ENCODE measurements around the gene CD40. TPM values are rescaled to one million over a fixed set of nuclear protein-coding genes. Genes with fewer than 3 reads are reported as not detected.

CD40 gene
- total and polyA plus RNA-seq, 2 of the 8 experiments (the other 6 are each of a cell fraction or from before 2014, with no cell fraction given): 14.5 to 18.8 TPM

DNA sequence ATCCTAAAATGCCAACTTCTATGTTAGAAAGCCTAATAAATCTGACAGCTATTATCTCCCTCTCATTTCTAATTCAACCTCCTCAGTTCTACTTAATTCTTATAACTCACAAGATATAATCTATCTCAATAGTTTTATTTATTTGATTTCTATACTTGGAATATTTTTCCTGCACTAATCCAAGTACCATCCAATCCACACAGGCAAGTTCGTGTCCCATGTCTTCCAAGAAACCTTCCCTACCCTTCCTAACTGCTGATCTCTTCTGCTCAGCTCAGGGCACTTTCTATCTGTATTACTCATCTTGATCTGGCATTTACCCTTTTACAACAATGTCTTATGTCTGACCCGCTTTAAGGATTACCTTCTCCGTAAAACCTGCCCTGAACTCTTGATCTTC, 46.5 kb upstream of the CD40 start:
- DNase-seq (ENCODE audit: low read depth in 1 of 2, low spot score in 2 of 2): no peak
- H3K4me3 ChIP-seq (ENCODE audit: extremely low read depth in 1 of 4, insufficient read depth in 2 of 4, low read depth in 3 of 4, low read length in 4 of 4): no peak overlapping the region
- no peaks in the 10 kb centered on the region for H3K27me3 ChIP-seq (replicated peaks in 1 of 4; ENCODE audit: control insufficient read depth in 3 of 4, extremely low read depth in 1 of 4, insufficient read depth in 3 of 4, low read length in 3 of 4)
- H4K8ac ChIP-seq (ENCODE audit: extremely low read depth, insufficient read depth, low read length): no peak overlapping the region
- no peak overlapping the region for H4K5ac ChIP-seq (ENCODE audit: insufficient read length, low read depth, low read length)
- ChIA-PET POLR2A (ENCODE audit: partially characterized antibody) (interaction anchor here (0.7 to 1.4 kb wide), 3 partner anchors 16 to 496 kb away, joined by 3 read pairs; no protein-coding TSS in a partner anchor), CTCF (ENCODE audit: partially characterized antibody) (interaction anchor here (3.5 kb wide), 1 partner anchor 14 kb away, joined by 11 read pairs; no protein-coding TSS in a partner anchor)
- 85% methylated on average over 3 of the region's 3 CpGs; no CpG with 5 or more reads in 1 of the 2 experiments for WGBS, 2 experiments (ENCODE audit: extremely low coverage in 1 of 2, insufficient coverage in 1 of 2, insufficient read length in 1 of 2, insufficient replicate concordance in 2 of 2, low coverage in 1 of 2, low lambda C conversion rate in 2 of 2, missing lambda C conversion rate in 1 of 2)
- H3K23me2 ChIP-seq (ENCODE audit: low read depth, low read length): no peaks in the 10 kb centered on the region; the same call in 1 of the 2 replicates
- H3K4me1 ChIP-seq (replicated peaks in 1 of 4; ENCODE audit: control insufficient read depth in 3 of 4, insufficient read depth in 4 of 4, low read length in 3 of 4): peaks cover 7 to 14% (median 7%) of the 10 kb centered on the region in 4 experiments; a peak in 5 of 7 replicates
- 0 out of 2 replicates have a peak overlapping the region, but pooled peaks have one; percentile 48 for H2BK20ac ChIP-seq (ENCODE audit: low read length)
- no peak overlapping the region for H3K4me2 ChIP-seq (ENCODE audit: insufficient read depth in 1 of 2, low read depth in 2 of 2, low read length in 2 of 2)
- no peak overlapping the region for H2AFZ ChIP-seq (ENCODE audit: low read length)
- H3K4ac ChIP-seq (replicated peaks; ENCODE audit: insufficient read length, low read depth, low read length): no peak overlapping the region
- no peaks in the 10 kb centered on the region; the same call in 1 of the 2 replicates for H3K79me1 ChIP-seq (ENCODE audit: low read depth, low read length)
- peaks cover 0 to 11% of the 10 kb centered on the region in 2 experiments; a peak in 1 of 4 replicates for H3K79me2 ChIP-seq (ENCODE audit: control insufficient read depth in 1 of 2, insufficient read depth in 2 of 2, low read length in 2 of 2)
- H2BK5ac ChIP-seq (ENCODE audit: low read depth, low read length): 0 out of 2 replicates have a peak overlapping the region, but pooled peaks have one; percentile 28
- no peak overlapping the region for H3K18ac ChIP-seq (ENCODE audit: extremely low read depth, low read length)
- H2BK12ac ChIP-seq (ENCODE audit: low read depth, low read length): no peak overlapping the region
- H4K20me1 ChIP-seq (replicated peaks in 1 of 2; ENCODE audit: control insufficient read depth in 1 of 2, insufficient read depth in 2 of 2, low read length in 2 of 2): peaks cover 3 to 8% of the 10 kb centered on the region in 2 experiments
- no peak overlapping the region for H3K14ac ChIP-seq (ENCODE audit: insufficient read length)
- H2BK120ac ChIP-seq (replicated peaks; ENCODE audit: low read depth, low read length): peak overlapping the region; percentile 40
- no peak overlapping the region for H3K27ac ChIP-seq (ENCODE audit: low read depth, low read length)
- no peak overlapping the region for H4K91ac ChIP-seq (replicated peaks; ENCODE audit: insufficient read length, low read length)
- no peak overlapping the region for H3K23ac ChIP-seq (ENCODE audit: insufficient read length)
- no peaks in the 10 kb centered on the region for H3K9me3 ChIP-seq (ENCODE audit: insufficient read depth in 2 of 2, low read depth in 1 of 2, low read length in 1 of 2)
- H3K36me3 ChIP-seq (ENCODE audit: control insufficient read depth in 2 of 4, insufficient read depth in 4 of 4, low read length in 3 of 4): peaks cover 3 to 37% (median 22%) of the 10 kb centered on the region in 4 experiments; a peak in 7 of 8 replicates
- TF ChIP-seq SP1 (IDR thresholded peaks at IDR 0.05; ENCODE audit: low read depth, low read length) (peak; percentile 26; the same call in 1 of the 2 replicates), GABPA (IDR thresholded peaks at IDR 0.05; ENCODE audit: borderline replicate concordance, insufficient read depth, low read length) (no peak), SAP30 (IDR thresholded peaks at IDR 0.05; ENCODE audit: insufficient read depth, insufficient replicate concordance, low read length) (no peak)
- FAIRE-seq: no peak
- no peak overlapping the region for H3K9ac ChIP-seq (replicated peaks in 1 of 4; ENCODE audit: extremely low read depth in 1 of 4, low read depth in 3 of 4, low read length in 3 of 4)
- no peak overlapping the region for H2BK15ac ChIP-seq (ENCODE audit: low read length)
- no peak overlapping the region; the same call in 1 of the 2 replicates for H2AK5ac ChIP-seq (ENCODE audit: low read depth, low read length)
- H3K56ac ChIP-seq (replicated peaks; ENCODE audit: insufficient read length, low read depth, low read length): no peak overlapping the region

Data from H1 (cell line).